ENCODE measurements around the gene PRDM5. TPM values are rescaled to one million over a fixed set of nuclear protein-coding genes. Genes with fewer than 3 reads are reported as not detected.

PRDM5 gene
- total RNA-seq, 1 experiment from 2014 or later: 11.4 TPM

DNA sequence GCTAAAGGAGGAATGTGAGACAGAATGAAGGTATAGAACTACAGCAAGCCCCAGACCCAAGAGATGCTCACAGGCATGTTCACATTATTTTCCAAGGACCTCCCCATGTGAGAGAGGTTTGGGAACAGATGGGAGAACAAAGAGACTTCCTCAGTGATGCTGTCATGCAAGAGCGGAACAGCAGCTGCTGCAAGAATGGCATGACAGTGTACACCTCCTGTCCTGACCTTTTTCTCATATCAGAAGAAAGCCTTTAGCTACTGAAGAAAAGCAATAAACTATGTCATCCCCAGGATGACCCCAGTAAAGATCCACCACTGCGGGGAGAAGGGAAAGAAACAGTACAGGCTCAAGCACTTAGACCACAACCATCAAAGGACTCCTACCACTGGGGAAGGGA is 7.2 kb downstream of the PRDM5 start:
- no peak for DNase-seq (ENCODE audit: low read depth)

DNA sequence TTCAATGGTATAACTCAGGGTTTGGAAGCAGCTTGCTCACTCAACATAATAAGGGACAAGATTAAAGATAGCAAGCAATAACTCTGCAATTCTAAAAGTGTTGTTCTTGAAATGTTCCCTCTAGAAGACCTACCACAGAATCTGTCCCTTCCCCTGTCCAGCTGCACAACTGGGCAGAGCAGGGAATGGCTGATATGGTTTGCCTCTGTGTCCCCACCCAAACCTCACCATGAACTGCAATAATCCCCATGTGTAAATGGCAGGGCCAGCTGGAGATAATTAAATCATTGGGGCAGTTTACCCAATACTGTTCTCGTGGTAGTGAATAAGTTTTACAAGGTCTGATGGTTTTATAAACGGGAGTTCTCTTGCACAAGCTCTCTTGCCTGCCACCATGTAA is 19.1 kb downstream of the PRDM5 start:
- DNase-seq (ENCODE audit: low read depth): no peak

DNA sequence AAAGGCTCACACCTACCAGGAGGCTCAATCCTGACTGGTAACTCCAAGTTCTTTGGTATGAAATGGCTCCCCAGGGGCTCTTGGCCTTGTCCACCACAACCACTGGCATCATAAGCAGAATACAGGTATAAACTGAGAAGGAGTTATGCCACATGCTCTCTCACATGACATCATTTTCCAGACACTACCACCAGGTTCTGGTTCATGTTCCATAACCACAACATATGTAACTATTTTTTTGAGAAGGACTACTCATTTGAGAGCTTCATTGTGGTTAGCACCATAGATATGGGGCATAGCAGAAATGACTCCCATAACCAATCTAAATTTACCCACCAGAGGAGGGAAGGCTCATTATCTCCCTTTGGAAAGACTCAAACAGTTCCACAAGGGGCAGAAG is 19.6 kb downstream of the PRDM5 start:
- no peak for DNase-seq (ENCODE audit: low read depth)

DNA sequence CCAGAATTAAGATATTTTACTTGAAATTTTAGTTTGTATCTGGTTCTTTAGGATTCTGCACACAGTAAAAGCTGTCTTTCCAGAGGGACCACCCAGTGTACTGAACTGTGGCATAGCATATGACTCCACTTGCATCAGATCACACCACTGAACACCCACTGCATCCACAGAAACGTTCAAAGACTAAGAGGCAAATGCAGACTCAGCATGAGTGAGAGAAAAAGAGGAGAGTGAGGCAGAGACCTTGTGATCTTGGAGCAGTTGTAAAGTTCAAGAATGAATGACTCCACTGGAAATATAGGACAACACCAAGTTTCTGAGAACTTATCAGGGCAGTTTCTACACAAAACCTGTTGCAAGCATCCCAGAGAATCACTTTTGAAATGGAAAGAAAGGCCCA is 20.8 kb downstream of the PRDM5 start:
- DNase-seq (ENCODE audit: low read depth): no peak

DNA sequence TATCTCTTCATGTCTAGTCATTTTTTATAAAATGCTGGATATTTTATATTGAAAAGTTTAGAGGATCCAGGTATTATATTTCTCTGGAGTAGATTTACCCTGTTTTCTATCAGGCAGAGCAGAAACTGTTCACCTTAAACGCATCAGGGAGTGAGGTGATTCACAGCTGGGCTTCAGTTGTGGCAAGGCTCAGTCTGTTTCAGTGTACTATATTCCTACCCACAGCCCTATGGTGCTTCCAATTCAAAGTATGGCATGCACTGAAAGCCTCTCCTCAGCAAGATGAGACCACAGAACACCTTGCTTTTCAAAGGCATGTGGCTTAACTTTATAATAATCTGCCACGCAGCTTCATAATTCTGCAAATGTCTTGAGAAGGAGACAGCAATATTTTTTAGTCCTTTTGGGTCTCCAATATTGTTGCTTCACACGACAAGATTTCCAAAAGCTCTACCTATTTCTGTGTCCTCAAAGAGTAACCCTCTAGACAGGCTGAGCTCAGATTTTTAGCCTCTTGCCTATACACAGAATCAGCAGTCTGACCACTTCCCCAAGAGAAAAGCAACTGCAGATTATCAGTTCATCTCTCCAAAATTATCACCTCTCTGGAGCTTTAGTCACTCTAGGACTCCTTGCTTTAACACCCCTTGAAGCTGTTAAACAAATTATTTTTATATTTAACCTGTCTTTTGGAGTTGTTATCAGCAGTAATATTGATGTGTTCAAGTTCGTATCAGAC is 24.4 kb downstream of the PRDM5 start:
- DNase-seq (ENCODE audit: low read depth): no peak

DNA sequence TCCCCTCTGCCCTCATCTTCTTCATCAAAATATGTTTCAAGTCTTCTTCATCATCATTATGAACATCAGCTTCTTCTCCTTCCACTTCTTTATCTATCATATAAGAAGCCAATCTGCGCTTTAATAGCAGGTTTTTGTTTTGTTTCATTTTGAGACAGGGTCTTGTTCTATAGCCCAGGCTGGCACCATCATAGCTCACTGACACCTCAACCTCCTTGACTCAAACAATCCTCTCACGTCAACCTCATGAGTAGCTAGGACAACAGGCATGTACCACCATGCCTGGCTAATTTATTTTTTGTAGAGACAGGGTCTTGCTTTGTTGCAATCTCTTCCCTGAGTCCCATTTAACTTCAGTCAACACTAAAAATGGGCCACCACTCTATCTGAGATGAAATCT is 27.0 kb downstream of the PRDM5 start:
- DNase-seq (ENCODE audit: low read depth): no peak

DNA sequence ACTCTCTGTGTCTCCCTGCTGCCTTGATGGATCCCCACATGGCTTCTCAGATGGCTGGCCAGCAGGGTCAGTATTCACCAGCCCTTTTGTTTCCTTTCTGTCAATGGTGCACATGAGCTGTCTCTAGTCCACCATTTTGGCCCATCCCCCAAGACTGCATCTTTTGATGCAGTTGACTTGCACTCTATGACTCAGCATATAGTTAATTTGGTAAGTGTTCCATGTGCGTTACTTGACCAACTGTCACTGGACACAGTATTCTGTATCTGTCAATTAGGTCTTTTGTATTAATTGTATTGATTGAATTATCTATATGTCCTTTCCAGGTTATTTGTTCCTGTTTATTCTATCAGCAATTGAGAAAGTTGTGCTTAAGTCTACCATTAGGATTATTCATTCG is 29.2 kb downstream of the PRDM5 start:
- DNase-seq (ENCODE audit: low read depth): no peak

DNA sequence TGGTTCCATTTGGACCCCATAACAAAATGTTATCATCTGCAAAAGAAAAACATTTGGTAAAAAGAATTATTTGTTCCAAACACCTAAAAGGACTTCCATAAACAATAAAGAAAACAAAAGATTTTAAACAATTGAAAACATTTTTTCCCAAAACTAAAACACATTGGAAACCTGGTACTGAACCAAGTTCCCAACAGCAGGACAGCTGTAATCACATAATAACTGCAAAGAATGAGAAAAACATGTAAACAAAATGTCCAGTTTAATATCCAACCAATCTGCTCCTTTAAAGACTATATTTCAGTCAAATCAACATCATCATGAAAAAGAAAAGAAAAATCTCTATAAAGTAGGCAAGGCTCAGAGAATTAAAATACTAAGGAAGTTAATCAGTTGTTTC is 36.3 kb downstream of the PRDM5 start:
- DNase-seq (ENCODE audit: low read depth): no peak

DNA sequence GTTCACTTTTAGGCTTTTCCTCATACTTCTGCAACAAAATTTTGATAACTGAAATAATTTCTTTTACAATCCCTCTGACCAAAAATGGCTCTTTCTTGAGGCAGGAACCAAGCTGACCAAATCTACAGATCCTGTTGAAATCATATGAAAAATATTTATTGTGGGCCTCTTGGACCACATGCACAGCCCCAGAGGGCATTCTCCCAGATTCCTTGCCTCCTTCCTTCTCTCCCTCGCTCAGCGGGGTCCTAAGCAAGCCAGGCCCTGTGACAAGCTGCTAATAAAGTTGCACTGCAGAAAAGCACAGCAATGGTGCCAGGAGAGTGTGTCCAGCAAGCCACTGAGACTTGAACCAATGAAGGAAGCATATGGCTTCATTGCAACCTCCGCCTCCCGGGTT is 40.7 kb downstream of the PRDM5 start:
- peak; percentile 17 for DNase-seq (ENCODE audit: low read depth)

DNA sequence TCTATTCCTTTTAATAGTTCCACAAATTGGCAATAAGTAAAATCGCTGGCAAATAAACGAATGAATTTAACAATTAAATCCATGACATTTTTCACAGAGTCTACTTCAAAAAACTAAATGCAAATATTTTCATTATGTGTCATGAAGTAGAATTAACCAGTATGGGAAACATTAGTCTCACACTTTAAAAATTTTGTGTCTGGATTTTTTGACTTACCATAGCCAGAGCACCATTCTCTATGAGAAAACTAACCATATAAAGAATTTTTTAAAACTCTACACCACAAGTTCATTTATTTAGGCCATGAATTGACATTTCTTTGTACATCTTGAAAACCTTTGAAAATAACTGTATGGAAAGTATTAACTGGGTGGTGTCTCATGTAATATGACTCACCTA is 41.2 kb downstream of the PRDM5 start:
- DNase-seq (ENCODE audit: low read depth): no peak

DNA sequence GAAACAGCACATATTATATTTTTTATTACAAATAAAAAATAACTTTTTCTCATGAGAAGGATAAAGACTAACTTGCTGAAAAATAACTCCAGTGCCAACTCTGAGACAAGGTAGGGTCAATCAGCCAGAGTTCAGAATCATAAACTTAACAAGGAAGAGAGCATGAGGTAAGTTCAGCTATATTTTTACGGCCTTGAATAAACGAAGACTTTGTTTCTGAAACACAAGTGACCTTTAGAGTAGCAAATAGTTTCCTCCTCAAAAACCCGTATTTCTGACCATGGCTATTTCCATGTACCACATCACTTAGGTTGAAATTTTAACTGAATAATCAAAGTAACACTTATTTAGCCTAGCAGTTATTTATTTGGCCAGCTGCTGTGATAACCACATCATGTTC is 45.5 kb downstream of the PRDM5 start:
- DNase-seq (ENCODE audit: low read depth): no peak

DNA sequence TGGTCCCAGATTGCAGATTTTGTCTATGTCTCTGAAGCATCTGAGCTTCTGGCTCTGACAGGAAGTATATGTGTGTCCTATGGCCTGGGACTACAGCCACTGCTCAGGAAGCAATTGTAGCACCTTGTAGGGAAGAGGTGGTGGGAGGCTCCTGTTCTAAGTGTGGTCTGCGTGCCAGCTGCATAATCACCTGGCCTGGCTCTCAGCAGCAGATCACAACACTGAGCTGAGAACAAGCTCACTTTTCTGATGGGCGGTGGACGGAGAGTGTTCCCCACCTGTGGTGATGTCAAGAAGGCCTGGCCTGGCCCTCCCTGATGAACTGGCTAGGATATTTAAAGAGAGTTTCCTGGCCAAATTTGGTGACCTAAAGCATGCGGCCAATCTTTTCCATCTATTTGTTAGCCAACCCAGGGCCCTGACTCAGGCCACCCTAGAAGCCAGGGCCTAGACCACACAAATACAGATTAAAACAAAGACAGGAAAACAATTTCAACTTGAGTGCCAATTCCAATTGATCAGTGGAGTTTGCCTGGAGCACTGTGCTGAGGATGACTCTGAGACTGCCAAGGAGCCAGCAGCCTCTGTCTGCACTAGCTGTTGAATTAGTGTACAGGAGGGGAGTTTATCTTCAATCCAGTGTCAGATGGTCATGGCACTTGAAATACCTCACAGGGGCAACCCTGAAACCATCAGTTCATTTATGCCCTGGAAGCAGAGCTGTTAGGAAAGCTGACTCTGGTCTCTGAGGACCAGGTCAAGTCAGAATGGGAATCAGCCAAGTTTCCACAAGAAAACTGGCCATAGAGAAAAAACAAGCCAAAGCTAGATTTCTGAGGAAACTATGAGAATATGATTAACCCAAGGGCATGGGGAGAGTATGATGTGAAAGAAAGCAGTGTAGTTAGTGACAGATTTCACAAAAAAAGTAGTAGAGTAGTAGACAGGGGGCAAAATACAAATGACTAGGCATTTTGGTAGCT is 47.4 kb downstream of the PRDM5 start:
- no peak for DNase-seq (ENCODE audit: low read depth)

DNA sequence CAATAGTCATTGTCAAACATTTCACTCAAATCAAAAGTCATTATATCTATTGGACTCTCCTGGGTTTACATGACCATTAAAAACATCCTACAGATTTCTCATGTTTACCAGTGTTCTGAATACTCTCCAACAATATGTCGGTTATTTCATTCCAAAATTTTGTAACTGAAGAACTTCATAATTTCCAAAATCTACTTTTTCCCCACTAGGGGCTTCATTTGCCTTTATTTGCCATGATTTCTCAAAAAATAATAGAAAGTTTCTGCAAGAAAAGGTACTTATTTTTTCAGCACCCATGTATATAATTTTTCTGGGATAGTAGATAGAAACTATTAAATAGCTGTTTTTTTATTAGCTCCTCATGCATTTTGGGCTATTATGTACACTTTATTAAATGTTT is 49.0 kb downstream of the PRDM5 start:
- DNase-seq (ENCODE audit: low read depth): no peak

DNA sequence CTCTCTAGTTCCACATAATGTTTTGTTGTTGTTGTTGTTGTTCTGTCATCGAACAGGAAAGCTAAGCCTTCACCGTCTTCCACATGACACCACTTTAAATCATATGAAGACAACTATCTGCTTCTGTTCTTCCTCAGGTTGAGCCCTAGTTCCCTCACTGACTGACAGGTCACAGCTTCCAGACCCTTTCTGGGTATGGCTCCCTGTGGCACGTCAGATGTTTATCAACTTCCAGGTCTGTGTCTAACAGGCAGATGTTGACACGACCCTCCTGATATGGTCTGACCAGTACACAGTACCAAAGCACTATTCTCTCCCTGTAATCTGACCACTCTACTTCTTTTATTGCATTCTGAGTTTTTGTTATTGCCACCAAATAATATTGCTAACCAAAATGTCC is 51.4 kb downstream of the PRDM5 start:
- DNase-seq (ENCODE audit: low read depth): no peak

DNA sequence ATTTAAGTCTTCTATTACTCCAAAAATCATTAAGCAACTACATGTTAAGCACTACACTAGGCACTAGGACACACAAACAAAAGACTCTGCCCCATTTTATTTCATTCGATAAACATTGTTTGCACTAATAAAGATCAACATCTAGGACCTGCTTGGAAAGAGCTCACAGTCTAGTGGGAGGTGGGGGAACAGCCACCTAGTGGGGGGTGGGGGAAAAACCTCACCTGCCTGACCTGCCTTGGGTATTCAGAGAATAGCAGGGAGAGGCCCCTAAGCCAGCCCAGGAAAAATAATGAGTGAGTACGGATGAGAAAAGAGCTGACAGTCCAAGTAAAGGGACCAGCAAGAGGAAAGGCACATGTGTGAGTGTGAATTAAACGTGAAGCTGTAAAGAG is 52.2 kb downstream of the PRDM5 start:
- no peak for DNase-seq (ENCODE audit: low read depth)

DNA sequence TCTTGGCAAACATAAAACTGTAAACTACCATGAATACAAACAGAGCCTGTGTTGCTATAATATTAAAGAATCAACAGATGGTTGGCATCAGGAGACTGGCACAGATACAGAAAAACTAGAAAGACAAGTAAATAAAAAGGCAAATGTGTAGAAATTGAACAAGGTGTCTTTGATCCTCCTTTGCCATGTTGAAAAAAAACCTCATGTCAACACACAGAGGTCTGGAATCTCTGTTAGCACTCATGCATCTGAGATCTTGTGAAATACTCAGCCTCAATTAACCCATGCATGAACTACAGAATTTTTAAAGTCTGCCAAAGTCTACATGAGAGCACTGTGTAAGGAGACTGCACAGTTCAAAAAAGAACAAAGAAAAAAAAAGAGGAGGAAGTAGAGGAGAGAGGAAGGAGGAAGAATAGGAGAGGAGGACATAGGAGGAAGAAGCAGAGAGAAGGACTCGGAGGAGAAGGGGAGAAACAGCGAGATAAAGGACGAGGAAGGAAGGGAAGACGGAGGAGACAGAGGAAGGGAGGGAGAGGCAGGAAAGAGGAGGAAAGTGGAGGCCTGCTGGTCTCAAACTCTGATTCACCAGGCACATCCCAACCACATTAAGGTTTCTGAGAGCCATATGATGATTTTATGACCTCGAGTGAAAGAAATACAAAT is 52.8 kb downstream of the PRDM5 start:
- no peak for DNase-seq (ENCODE audit: low read depth)

DNA sequence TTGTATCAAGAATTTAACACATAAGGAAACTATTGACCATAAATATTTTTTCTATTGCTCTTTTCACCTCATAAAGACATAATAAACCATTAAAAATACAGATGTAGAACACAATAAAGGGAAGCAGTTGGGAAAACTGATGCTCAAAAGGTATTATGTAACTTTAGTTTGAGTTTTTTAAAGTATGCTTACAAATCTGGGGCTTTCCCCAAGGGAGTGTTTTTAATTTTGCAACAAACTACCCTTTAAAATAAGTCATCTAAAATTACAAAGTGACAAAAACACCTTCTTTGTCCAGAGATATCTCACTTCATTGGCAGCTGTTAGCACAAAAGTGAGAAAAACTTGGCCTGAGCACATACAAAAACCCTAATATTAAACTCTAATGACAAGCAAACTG is 55.0 kb downstream of the PRDM5 start:
- no peak for DNase-seq (ENCODE audit: low read depth)

DNA sequence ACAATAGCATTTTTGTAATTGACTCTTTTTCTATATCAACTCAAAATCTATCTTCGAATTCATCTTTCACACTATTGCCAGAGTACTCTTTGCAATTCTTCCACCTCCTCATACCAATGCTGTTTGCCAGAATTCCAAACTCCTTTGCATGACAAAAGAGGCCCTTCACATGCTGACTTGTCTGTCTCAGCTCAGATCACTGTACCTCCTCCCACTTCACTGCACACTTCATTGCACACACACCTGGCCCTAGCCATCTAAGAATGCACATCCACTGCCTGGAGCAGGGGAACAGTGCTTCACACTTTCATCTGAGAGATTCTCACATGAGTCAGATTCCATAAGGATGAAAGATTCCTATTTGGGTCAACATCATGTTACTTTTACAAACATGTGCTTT is 56.5 kb downstream of the PRDM5 start:
- DNase-seq (ENCODE audit: low read depth): peak; percentile 18

DNA sequence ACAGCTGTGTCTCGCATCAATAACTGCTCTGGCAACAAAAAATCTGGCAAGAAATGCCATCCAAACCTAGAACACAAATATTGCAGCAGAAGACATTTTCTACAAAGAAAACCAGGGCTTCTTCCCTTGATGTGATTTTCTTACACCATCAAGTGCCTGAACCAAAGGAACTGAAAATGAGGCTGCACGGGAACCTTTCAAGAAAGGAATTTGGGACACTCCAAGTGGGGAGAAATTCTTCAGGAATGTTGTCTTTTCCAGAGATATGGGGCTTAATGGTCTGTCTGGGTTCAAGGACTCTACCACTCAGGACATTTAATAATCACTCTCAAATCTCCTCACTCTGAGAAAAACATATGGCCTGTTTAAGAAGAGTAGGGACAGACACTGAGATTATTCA is 57.6 kb downstream of the PRDM5 start:
- DNase-seq (ENCODE audit: low read depth): no peak

DNA sequence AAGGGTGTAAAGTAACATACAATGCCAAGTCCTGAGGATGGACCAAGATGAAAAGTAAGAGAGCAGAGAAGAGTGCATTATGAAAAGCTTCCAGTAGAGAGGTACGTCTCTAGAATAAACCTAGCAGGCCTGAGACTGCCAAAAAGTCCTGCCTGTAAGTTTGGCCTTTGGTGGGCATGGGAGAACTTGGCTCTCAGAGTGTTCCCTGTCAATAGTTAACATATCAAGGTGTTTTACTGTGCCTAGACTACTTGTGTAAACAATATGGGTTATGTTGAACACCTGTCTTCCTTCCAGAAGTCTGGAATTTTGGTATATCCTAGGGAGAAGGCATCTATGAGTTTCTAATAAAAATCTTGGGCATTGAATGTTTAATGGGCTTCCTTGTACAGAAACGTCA is 60.1 kb downstream of the PRDM5 start:
- DNase-seq (ENCODE audit: low read depth): no peak

DNA sequence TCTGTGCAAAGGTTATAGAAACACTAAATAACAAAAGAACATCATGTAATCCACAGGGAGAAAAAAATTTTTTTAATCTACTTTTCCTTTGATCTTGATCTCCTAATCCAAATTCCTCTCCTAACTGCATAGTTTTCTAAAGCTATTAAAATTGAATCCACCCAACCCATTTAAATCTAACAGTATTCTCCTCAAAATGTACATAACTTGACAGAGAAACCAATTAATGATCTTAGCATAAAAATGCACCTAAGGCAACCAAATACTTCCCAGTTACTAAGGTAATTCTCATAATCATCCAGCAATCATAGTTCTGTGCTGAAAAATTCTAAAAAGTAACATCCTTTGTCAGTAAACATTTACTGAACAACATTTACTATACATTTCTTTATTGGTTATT is 60.7 kb downstream of the PRDM5 start:
- DNase-seq (ENCODE audit: low read depth): no peak

DNA sequence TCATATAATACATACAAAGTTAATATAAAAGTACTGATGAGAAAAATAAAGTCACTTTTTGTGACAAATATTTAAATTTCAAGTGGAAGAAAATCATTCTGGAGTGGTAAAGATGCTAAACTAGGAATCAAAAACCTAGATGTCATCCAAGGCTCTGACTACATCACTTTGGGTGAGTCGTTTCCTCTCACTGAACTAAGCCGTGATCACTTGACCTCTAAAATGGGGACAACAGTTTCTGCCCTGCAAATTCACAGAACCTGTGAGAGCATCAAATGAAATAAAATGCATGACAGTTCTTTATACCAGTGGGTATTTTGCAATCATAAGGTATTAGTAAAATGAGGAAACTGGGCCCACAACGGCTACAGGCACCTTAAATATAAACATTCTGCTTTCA is 63.8 kb downstream of the PRDM5 start:
- no peak for DNase-seq (ENCODE audit: low read depth)

DNA sequence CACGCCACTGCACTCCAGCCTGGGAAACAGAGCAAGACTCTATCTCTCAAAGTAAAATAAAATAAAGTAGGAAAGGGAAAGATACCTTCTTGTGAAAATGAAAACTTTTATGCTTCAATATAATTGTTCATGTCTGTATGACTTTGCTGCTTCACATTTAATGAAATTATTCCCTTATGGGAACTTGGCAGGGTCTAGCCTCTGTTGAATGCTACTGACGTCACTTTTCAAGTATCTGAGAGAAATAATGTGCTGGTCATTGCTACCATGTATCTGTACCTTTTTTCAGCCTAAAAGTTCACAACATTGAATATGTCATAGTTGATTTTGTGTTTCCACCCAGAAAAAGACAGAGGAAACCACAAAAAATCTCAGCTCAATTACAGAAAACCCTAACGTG is 65.2 kb downstream of the PRDM5 start:
- no peak for DNase-seq (ENCODE audit: low read depth)
